ENCODE measurements around the gene ELP6.
A peak's percentile ranks its signal among the peaks of the same experiment; 100 is the strongest.

The ELP6 gene, protein sequence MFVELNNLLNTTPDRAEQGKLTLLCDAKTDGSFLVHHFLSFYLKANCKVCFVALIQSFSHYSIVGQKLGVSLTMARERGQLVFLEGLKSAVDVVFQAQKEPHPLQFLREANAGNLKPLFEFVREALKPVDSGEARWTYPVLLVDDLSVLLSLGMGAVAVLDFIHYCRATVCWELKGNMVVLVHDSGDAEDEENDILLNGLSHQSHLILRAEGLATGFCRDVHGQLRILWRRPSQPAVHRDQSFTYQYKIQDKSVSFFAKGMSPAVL
- 4.3 to 20.5 (median 13.8) reads per million in 18 experiments for total RNA-seq

GRCh38 chr3:47513125-47513929 lies at the start of gene ELP6:
Gene ELP6 (minus strand): TSS chr3:47513712. CDS start chr3:47513590, 122 bp downstream.
- DNase-seq, result peak; percentile 95 to 97

- DNase-seq, result no peak
These were observed 42.8 kb upstream of the ELP6 start for GRCh38 chr3:47556351-47556750.

GRCh38 chr3:47554335-47554734 lies 40.8 kb upstream of the ELP6 start:
- no peak for DNase-seq

DNA sequence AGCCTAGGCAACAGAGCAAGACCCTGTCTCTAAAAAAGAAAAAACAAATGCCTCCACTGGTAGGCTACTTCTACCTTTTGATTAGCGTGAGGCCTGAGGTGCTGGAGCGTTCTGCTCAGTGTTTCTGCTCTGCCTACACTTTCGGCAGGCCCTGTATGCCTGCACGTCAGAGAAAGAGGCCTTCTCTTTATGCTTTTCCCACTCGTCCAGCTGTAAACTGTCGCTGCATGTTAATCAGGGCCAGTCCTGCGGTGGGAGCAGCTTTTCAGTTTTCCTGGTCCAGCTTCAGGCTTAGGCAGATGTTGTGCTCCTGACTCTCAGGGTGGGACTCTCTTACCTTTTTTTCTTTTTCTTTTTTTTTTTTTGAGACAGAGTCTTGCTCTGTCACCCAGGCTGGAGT lies 39.9 kb upstream of the ELP6 start:
- DNase-seq, result no peak

DNA sequence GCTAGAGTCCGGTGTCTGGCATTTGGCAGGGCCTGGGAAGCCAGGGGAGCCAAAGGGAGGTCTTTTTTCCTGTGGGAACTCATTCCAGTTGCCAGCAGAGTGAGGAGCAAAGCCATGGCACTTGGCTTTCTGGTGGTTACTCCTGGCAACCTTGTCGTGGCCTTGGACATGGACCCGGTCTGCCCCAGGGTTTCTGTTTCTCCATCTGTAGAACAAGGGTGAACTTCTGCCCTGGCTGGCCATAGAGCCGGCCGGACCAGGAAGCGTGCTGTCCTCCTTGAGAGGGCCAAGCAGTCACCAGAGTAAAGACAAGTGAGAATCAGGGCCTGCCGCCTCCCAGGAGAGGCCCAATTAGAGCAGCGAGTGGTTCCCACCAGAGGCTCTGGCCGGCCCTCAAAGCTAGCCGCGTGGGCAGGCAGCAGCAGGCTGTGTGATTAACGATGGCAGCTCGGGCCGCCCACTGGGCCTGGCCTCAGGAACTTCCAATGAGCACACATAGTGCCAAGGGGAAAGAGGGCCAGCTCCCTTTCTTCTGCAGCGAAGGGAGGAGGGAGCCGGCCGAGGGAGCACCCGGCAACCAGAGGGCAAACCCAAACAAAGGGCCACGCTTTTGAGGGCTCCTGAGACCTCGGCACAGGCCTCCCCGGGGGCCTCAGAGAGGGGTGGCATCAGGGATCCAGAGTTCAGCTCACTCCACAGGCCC lies 29.1 kb upstream of the ELP6 start:
- peak in 1 of 2 donors; percentile 30 for DNase-seq

- DNase-seq, result no peak
These were observed 28.1 kb upstream of the ELP6 start for GRCh38 chr3:47541583-47542108.

GRCh38 chr3:47540281-47540680 lies 26.8 kb upstream of the ELP6 start:
- no peak for DNase-seq

DNA sequence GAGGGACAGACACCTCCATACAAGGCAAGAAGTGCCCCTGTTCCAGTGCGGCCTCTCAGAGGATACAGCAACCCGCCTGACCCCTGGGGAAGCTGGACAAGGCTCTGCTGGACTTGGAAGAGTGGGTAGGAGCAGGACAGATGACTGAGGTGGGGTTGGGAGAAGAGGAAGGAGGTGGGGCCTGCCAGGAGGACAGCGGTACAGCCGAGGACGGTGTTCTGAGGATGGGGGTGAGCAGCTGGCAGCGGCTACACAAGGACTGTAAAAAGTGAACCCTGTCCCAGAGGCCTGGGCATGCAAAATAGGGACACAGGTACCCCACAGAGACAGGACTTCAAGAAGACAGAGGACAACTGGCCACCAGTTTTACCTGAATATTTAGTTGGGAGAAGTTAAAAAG lies 23.5 kb upstream of the ELP6 start:
- no peak for DNase-seq

- DNase-seq, result no peak
These were observed 22.8 kb upstream of the ELP6 start for GRCh38 chr3:47536221-47536891.

DNA sequence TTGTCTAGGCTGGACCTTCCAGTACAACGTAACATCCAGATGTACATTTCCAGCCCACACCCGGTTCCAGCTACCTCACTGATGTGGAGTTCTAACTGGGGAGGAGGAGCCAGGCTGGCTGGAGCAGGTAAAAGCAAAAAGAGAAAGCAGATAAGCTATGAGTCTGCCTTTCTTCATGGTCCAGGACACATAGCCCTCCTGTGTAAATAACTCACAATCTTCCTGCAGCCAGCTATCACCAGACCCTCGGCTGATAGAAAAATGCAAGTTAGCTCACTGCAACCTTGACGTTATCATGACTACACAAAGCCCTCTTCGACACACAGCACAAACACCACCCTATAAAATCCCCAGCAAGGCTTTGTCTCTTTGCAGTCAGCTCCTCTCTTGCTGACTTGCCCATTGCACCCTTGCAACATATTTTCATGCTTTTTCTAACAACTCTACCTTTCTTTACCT lies 20.5 kb upstream of the ELP6 start:
- DNase-seq, result no peak

DNA sequence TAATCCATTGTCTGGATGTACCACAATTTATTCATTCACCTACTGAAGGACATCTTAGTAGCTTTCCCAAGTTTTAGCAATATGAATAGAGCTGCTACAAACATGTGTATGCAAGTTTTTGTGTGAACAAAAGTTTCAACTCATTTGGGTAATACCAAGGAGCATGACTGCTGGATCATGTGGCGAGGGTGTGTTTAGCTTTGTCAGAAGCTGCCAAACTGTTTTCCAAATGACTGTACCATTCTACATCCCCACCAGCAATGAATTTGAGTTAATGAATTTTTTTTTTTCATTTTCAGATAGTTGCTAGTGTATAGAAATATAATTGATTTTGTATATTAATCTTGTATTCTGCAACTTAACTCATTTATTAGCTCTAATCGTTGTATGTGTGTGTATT lies 20.0 kb upstream of the ELP6 start:
- no peak for DNase-seq

GRCh38 chr3:47527952-47528725 lies 14.6 kb upstream of the ELP6 start:
- DNase-seq, result no peak

DNA sequence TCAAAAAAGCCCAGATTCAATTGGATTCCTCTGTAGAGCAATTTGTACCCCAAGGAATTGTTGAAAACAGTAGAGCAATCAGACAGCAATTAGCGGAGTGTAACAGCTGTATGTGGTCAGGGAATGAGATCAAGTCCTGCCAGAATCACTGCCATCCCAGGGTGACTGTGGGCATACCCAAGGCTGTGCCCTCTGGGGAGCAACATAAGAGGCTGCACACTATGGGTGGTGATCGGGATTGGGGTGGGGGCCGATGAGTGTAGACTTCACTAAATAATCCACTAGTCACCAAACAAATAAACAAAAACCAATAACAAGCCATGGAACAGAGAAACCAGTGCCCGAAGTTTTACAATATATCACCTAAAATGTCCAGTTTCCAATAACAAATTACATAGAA lies 12.1 kb upstream of the ELP6 start:
- no peak for DNase-seq

GRCh38 chr3:47523310-47524073 lies 10.0 kb upstream of the ELP6 start:
- DNase-seq, result peak in 1 of 2 donors; percentile 8

DNA sequence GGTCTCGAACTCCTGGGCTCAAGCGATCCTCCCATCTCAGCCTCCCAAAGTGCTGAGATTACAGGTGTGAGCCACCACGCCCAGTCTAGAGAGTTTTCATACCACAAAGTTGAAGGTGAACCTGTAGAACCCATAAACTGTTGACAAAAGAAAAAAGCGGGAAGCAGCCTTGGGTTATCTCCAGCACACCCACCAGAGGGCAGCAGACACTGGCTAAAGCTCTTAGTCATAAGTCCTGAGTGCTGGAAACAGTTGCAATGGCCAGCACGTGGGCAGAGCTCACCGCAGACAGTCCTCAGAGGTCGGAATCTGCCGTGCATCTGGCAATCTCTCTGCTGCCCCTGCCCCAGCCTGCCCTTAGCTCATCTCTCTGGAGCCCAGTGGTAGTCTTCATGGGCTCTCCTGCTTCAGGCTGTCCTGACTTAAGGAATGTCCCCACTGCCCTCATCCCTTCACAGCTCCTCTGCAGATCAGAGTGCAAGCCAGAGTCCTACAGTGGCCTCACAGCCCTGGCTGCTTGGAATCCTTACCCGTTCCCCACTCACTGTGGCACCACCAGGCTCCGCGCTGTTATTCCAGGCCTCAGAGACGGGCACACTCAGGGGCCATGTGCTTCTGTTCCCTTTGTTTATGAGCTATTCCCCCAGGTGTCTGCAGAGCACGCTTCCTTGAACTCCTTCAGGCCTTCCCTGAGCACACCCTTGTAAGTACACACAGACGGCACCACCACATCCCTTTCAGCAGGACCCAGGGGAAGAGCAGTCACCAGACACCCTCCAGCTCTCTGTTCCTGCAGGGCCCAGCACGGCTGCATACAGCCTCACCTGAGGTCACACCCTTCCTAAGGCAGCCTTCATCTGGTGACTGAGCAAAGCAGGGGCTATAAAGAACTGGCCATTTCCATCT lies 8.8 kb upstream of the ELP6 start:
- peak; percentile 93 to 94 for DNase-seq

- no peak for DNase-seq
These were observed 7.2 kb upstream of the ELP6 start for GRCh38 chr3:47520756-47521155.

- DNase-seq, result no peak
These were observed 4.4 kb upstream of the ELP6 start for GRCh38 chr3:47517937-47518336.

GRCh38 chr3:47515864-47516319 lies 2.4 kb upstream of the ELP6 start:
- no peak for DNase-seq

GRCh38 chr3:47515100-47515499 lies 1.6 kb upstream of the ELP6 start:
- no peak for DNase-seq
